CD4-positive, alpha-beta T cell treated with Interleukin-6 for 4 hours (primary cell): Measurements from ENCODE around the gene JAKMIP1.
"Not testable (repeated sequence)": the region's sequence is repeated elsewhere in the genome, so short reads cannot be mapped to it uniquely, and the experiment has no call there.

Experiments used
- DNase-seq: peaks from one replicate; pipeline ENCODE4 v3.0.0-alpha.2; 2020; ENCODE audit warnings: mixed read lengths

The JAKMIP1 gene

DNA sequence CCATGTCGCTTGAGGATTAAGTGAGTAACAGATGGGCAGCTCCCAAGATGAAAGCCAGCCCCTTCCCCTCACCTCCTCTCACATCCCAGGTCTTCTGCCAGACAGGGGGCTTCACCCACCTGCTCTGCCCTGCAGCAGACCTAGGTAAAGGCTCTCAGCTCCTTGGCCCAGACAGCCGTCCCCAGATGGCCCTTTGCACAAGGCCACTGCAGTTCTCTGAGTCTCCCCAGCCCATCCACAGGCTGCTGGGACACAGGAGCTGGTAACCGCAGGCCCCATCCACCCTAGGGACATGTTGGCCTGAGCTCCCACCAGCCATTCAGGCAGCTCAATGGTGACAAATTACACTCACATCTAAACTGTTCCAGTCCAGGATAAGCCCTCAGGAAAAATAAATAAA, 197.4 kb downstream of the JAKMIP1 start:
- DNase-seq, result no peak

DNA sequence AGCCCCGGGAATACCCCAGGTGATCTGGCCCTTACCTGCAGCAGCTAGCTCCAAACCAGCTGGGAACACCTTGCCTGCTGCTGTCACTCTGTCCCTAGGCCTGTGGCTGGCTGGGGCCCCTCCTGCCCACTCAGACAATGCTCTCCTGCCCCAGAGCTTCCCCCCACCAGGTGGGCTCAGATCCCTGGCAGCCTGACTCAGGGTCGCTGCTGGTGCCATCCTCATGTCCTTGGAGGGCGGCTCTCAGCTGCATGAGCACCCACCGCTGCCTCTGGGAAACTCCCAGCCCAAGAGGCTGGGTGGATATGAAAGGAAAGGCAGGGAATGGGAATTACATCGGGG, 197.9 kb downstream of the JAKMIP1 start:
- no peak for DNase-seq

DNA sequence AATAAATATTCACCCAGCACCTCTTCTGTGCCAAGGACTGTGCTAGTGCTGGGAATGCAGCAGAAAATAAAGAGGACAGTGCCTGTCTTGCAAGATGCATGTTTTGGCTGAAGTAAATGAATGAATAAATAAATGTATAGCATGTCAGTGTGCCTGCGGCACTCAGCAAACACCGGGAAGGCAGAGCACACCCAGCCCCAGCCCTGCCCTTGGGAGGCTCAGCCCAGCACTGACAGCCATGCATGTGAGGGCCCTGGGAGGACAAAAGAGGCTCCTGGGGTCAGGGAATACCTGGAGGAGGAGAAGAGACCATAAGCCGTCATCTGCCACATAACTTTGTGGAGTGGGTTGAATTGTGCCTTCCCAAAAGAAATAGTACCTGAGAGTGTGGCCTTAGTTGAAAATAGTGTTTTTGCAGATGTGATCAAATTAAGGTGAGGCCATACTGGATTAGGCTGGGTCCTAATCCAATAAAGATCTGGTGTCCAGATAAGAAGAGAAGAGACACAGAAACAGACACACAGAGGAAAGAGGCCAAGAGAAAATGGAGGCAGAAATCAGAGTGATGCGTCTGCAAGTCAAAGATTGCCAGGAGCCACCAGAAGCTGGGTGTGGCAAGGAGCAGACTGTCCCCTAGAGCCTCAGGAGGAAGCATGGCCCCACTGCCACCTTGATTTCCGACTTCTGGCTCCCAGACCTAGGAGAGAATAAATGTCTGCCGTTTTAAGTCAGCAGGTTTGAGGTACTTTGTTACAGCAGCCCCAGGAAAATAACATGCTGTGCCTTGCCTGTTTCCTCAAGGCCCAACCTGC, 198.5 kb downstream of the JAKMIP1 start:
- no peak for DNase-seq

DNA sequence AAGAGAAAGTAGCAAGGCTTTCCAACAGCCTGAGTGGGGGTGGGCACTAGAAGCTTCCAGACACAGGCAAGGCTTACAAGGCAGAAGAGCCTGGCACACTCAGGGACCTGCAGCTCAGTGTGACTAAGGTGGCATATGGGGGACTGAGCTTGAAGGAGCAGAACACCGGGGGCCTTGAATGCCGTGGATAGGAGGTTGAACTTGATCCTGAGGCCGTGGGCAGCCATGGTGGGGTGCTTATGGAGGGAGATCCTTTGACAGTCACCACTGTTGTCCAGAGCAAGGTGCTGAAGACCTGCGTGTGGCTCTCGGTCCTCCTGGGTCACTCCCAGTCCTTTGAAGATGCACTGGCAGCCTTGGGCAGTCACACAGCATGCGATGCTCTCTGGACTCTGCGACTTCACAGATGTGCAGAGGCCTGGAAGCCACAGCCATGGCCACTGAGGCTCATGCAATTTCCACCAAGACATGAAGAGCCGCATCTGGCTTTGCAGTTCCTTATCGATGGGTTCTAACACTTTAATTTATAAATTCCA, 200.5 kb downstream of the JAKMIP1 start:
- DNase-seq, result no peak

DNA sequence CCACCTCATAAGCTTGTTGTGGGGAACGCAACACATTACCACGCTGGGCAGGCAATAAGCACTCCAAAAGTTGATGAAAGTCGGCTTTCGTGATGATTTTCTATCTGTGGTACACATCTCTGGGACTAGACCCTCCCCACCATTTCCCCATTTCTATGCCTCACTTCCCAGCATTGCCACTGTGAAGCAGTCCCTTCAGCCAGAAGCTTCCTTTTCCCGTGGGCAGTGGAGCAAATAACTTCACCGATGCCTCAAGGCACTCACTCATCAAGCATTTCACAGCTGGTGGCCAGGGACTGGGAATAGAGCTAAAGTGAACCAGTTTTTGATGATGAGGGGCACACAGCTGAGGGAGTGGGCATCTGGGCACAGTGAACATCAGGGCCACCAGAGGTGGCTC, 201.0 kb downstream of the JAKMIP1 start:
- no peak for DNase-seq

DNA sequence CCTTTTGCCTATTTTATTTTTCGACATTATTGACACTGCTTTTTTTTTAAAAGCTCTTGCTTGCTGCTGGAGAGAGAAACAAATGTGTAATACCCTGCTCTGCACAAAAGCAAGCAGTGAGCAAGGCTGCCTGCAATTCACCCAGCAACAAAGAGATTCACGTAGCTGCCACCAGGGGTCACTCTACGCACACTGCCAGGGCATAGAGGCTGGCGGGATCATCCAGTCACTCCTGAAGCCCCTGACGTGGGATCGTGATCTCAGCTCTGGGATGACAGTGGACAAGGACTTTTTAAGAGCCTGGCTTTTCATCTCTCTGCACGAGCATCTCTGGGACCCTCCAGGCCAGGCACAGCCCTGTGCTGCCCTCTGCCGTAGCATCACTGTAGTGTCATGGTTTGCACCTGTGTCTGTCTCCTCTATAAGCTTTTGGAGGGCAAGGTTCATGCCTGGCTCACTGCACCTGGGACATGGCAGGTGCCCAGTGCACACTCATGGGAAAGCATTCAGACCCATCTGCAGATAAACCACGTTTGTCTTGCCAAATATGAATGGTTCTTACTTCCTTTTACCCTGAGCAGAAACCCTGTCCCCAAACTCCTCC, 201.9 kb downstream of the JAKMIP1 start:
- DNase-seq, result peak; percentile 43

DNA sequence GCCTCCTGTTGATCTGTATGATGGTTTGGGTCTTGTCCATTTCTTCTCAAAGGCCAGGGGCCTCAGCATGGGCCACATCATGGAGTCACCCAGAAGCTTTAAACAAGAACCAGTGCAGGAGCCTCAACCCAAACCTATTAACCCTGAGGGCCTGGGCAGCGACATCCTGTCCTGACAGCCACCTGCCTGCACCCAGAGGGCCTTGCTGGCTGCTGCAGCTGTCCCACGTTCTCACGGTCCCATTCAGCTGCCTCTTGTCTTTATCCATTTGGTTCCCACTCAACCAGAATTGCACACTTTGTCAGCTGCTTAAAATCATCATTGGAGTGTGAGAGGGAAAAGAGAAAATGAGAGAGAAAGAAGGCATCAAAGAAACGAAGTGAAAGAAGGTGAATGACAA, 203.7 kb downstream of the JAKMIP1 start:
- no peak for DNase-seq

DNA sequence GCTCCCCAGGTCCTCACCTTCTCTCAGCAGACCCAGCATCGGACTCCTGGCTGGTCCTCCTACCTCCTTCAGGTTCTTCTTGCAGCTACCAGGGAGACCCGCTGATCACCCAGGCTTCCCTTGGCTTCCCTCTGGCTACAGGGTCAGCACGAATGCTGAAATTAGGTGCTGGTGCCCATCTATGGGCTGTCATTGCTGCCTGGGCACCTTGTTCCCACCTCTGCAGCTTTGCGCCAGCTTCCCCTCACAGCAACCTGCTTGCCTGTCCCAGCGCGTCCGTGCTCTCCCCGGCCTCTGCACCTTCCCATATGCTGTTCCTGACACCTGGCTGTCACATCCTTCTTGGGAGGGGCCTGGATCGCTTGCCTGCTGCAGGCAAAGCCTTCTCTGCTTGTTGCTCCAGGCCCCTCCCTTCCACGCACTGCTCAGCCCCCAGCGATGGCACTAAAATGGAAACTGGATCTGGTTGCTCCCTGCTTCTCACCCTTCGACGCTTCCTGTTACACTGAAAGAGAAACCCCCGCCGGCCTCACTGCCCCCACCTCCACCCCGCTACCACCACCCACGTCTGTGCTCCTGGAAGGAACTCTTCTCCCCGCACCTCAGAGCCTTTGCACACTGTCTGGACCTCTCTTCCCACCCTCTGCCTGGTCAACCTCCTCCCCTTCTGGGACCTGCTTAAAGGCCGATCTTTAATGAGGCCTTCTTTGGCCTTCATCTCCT, 204.3 kb downstream of the JAKMIP1 start:
- no peak for DNase-seq

DNA sequence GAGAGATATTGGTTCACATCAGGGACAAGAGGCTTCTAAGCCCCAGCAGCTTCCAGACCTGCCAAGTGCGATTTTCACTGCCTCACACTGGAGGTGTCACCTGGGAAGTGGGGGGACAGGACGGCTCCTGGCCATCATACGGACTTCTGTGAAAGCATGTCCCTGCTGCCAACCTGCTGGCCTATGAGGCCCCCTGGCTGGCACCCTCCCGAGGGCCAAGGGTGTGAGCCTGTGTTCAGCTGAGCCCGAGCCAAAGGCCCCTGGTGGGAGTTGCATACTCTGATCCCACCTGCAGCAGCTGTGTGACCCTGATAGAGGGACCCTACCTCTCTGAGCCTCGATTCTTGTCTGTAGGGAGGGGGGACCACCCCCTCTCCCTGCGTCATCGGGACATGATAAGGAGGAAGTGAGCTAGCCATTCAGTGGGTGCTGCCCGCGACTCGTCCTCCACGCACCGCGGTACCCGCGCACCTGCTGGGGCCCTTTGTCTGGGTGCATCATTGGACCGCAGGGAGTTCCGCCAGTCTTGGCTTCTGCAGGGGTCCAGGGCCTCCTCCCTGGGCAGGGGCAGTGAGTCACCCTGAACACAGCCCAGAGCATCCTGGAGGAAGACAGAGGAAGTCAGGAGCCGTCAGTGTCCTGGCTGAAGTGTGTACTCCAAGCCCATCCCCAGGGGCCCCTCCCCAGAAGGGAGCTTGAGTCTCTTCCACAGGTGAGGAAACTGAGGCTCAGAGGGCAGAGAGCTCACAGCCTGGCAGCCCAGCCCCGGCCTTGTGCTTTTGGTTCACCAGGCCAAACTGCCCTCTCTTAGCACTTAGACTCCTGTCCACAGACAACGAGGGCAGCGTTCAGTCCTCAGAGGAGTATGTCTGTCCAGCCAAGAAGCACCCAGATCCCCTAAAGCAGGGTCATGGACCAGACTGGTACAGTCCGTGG, 206.2 kb downstream of the JAKMIP1 start:
- DNase-seq, result no peak

DNA sequence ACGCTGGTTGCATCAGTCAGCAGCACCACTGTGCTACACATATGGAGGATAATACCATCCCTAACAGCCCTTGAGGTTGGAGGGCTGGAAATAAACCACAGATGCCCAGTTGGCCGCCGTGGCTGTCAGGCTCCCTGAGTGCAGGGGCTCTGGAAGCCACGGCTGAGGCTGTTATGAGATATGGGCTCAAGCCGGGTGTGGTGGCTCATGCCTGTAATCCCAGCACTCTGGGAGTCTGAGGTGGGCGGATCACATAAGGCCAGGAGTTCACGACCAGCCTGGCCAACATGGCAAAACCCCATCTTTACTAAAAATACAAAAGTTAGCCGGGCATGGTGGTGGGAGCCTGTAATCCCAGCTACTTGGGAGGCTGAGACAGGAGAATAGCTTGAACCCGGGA, 207.0 kb downstream of the JAKMIP1 start:
- not testable (repeated sequence) for DNase-seq

DNA sequence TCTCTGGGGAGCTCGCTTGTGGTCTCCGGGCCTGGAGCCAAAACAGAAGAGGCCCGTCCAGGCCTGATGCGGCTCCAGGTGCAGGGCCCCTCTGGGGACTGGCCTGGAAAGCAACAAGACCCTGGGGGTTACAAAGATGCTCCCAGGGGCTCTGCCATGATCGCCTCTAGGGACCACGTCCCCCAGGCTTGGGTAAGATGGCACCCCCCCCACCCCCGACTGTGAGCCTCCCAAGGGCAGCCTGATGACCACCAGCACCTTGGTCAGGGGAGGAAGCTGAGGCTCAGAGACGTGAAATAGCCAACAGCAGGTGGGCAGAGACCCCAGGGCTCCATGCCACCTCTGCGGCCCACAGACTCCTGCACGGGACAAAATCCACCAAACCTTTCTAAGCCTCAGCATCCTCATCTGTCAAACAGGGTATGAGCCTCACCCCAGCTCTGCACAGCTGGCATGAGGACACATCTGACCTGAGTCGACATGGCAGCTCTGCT, 207.5 kb downstream of the JAKMIP1 start:
- no peak for DNase-seq

DNA sequence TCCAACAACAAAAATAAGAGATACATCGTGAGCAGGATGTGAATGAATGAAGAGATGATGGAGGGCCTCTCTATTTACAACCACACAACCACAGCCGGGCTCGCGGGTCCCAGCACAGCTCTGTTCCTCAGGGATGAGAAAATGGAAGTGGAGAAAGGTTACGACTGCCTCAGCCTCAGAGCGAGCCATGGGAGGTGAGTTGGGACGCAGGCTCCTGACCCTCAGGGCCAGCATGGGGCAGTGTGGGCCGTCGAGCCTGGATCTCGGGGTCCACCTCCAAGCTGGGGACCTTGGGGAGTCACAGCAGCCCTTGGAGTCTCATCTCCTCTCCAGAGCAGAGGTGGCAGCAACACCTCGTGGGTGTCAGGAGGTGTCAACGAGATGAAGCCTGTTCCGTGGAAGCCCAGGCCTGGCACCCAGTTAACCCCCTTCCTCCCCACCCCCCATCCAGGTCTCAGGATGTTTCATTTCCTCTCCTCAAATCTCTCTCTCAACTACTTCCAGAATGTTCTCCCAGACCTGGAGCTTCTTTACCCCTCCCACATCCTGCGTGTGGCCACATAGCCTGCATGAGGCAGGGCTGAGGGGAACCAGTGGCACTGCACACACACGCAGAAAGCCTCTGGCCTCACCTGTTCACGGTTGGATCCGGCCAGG, 208.1 kb downstream of the JAKMIP1 start:
- no peak for DNase-seq

DNA sequence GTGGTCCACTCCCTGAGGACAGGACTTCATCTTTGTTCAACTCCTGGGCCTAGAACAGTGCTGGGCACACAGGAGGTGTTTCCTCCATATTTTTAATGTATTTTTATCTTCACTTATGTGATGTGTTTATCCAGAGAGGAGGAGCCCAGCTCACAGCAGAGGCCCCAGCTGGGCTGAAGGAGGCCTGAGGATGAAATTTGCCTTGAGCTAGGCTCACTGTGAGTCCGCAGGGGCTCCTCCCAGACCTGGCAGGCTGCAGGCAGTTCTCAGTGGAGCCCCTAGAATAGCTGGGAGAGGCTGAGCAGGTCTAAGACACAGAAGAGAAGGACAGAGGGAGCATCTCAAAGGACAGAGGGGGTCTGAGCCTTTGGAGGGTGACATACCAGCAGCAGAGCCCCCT, 208.9 kb downstream of the JAKMIP1 start:
- DNase-seq, result no peak

DNA sequence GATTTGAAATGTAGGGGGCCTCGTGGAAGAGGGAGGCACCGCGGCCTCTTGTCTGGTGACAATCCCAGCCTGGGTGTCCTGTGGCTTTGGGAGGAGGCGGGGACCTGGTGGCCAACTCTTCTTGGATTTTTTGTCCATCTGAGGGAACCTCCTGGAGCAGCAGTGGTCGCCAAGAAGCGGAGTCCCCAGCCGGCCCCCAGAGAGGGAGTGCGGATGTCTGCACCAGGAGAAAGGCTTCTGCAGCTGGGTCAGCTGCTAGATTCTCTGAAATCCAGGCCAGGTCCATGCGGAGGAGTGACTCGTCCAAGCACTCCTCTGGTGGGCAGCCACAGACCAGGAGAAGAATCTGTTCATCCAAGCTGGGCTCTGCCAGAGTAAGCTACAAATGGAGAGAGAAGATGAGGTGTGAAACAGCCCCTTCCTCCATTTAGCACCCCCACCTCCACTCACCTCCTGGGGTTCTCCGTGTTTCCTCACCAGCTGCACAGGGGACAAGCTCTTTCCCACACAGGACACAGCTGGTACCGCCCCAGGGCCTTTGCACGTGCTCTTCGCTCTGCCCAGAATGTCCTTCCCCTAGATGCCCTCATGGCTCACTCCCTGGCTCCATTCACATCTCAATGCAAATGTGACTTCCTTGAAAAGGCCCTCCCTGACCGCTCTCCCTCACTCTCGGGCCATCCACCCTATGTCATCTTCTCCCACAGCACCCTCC, 209.7 kb downstream of the JAKMIP1 start:
- DNase-seq, result no peak

DNA sequence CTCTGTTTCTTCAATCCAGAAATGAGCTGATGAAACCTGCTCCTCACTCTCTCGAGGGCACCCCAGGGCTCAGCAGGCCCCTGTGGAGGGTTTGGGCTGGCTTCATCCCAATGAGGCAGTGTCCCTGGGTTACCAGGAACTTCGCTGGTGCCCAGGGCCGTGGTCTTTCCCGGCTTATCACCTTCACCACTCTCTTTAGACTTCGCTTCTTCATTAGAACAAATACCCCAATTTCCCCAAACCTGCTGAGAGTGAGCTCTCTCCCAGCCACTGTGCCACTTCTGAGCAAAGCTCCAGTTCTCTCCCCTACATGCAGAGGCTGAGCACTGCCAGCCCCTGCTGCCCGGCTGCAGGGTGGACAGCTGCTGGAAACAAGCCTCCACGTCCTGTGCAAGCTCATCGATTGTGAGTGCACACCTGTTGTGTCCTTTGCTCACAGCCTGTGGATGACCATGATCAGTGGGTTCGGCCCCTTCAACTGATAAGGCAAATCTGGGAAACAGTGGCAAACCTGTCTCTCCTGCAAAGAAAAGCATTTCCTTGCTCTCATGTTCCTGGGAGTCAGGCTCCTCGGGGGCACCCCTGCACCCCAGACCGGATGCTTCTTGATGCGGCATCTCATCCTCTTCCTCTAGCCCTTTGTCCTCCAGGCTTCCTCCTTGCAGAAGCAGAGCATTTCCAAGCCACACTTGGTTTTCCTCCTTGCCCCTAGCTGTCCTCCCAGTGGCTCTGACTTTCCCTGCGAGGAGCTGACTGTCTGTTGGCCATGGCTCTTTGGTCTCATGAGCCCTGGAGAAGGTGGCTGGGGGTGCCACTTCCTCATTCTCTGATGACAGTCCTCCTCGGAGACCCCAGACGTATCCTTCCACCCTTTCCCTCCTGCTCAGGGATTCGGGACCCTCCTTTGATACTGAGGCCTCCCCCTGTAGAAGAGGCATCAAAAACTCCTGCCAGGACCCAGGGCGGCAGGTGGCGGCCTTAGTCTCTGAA, 210.8 kb downstream of the JAKMIP1 start:
- DNase-seq, result no peak

DNA sequence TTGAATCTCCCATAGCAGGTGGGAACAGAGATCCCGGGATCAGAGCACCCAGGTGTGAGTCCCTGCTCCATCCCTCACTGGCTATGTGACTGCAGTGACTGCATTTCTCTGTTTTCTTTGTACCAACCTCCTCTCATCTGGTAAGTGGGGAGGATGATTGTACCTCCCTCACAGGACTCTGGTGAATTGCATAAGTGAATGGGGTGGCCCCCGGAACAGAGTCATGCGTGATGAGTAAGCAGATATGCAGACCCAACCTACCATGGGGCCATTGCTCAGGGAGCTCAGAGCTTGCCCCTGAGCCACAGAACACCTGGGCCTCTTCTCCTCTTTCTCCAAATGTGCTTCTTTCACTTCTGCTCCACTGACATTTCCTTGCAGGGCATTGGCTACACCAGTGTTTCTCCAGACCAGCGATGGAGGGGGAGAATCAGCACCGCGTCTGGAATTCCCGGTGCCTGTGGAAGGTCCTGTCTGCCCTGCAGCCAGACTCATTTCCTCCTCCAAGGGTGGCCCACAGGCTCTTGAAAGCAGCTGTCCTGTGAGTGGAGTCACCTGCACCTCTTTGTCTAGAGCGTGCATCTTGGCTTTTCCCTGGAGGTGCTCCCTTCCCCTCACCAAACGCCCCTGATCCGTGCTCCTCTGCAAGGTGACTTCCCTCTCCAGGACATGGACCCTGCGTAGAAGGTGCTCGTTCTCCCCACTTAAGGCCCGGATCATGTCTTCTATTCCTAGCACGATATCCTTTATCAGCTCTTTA, 212.1 kb downstream of the JAKMIP1 start:
- DNase-seq, result no peak

DNA sequence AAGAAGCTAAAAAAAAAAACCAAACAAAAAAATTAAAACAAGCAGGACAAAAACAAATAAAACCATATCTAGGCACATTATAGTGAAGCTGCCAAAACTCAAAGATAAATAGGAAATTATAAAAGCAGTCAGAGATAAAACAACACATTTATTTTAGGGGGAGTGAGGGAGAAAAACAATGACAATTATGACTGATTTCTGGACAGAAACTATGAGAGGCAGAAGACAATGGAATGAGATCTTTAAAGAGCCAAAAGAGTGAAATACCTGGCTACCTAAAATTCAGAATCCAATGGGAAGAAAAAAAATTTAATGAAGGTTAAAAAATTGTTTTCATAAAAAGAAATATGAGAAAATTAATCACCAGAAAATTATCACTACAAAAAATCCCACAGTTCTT, 215.5 kb downstream of the JAKMIP1 start:
- DNase-seq, result no peak

DNA sequence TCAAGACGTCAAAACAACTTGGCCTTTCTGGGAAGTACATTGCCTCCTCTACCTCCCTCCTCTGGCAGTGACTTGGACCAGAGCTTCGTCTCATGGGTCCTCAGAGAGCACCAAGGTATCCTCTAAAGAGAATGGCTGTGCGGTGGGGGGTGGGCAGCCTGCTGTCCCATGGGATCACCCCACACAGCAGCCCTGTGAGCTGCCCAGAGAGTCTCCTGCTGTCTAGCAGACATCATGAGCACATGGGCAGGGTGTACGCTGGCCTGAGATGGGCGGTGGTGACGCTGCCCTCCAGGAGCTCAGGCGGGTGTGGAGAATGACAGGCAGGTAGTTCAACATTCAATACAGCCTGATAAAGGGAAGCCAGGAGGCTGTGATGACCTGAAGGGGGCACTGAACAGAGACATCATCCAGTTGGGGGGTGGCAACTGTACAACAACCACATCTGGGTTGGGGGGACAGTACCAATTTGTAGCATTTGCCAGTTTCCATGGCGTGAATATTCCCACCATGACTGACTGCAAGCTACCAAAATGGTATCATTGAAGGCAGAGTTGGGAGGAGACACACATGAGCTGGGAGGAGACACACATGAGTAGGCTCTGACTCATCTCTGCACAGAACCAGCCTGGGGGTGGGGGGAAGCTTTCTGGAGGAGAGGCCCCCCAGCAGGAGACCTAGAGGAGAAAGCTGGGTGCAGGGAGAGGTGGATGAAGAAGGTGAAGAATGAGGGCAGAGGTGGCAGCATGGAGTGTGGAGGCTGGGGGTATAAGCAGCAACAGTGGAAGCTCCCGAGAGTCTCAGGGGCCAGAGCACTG, 218.0 kb downstream of the JAKMIP1 start:
- no peak for DNase-seq
